H9 (cell line): Measurements from ENCODE around the gene TCTN2. TPM values are rescaled to one million over a fixed set of nuclear protein-coding genes. Genes with fewer than 3 reads are reported as not detected.

Experiments used
- DNase-seq: peaks from one replicate; pipeline ENCODE4 v3.0.0-alpha.2; 2017
- H2AFZ ChIP-seq: one replicate; pipeline ENCODE4 v1.6.1; 2013; ENCODE audit warnings: mild to moderate bottlenecking, low read length, control low read depth, moderate library complexity
- H2AK5ac ChIP-seq: 2 replicates; pipeline ENCODE4 v1.6.1; 2013; ENCODE audit warnings: low read length, control low read depth, mixed read lengths; ENCODE audit not compliant: insufficient read length
- H2BK120ac ChIP-seq: one replicate; pipeline ENCODE4 v1.6.1; 2013; ENCODE audit warnings: low read depth, mild to moderate bottlenecking, low read length, control low read depth, inconsistent platforms; ENCODE audit not compliant: poor library complexity, severe bottlenecking
- H2BK12ac ChIP-seq: 2 replicates; pipeline ENCODE4 v1.6.1; 2013; ENCODE audit warnings: low read length, control low read depth, mixed read lengths, low read depth; ENCODE audit not compliant: insufficient read length
- H2BK15ac ChIP-seq: 2 replicates; pipeline ENCODE4 v1.6.1; 2013; ENCODE audit warnings: low read depth, low read length, control low read depth
- H2BK20ac ChIP-seq: one replicate; pipeline ENCODE4 v1.6.1; 2013; ENCODE audit warnings: low read depth, mild to moderate bottlenecking, low read length, control low read depth, inconsistent platforms; ENCODE audit not compliant: poor library complexity, severe bottlenecking
- H2BK5ac ChIP-seq: 2 replicates; pipeline ENCODE4 v1.6.1; 2013; ENCODE audit warnings: low read length, control low read depth, mixed read lengths; ENCODE audit not compliant: insufficient read length
- H3K14ac ChIP-seq: 2 replicates; pipeline ENCODE4 v1.6.1; 2013; ENCODE audit warnings: low read length, control low read depth; ENCODE audit not compliant: insufficient read depth
- H3K18ac ChIP-seq: 2 replicates; pipeline ENCODE4 v1.6.1; 2013; ENCODE audit warnings: low read depth, mild to moderate bottlenecking, mixed read lengths, low read length, control low read depth; ENCODE audit not compliant: insufficient read length
- H3K23ac ChIP-seq: 2 replicates; pipeline ENCODE4 v1.6.1; 2013; ENCODE audit warnings: low read length, control low read depth, mixed read lengths, low read depth; ENCODE audit not compliant: insufficient read length
- H3K23me2 ChIP-seq: 2 replicates; pipeline ENCODE4 v1.6.1; 2013; ENCODE audit warnings: low read depth, mild to moderate bottlenecking, mixed read lengths, low read length, control low read depth; ENCODE audit not compliant: insufficient read length, poor library complexity, severe bottlenecking
- H3K27ac ChIP-seq: 2 replicates; pipeline ENCODE4 v1.5.1; 2013; ENCODE audit warnings: low read length, control low read depth, mixed read lengths, low read depth; ENCODE audit not compliant: insufficient read length
- H3K27me3 ChIP-seq: 2 replicates; pipeline ENCODE4 v1.6.1; 2013; ENCODE audit warnings: low read length, control low read depth, inconsistent platforms; ENCODE audit not compliant: insufficient read depth
- H3K4ac ChIP-seq: 2 replicates; pipeline ENCODE4 v1.6.1; 2013; ENCODE audit warnings: low read depth, mild to moderate bottlenecking, control low read depth, inconsistent platforms, low read length, moderate library complexity
- H3K4me1 ChIP-seq: 2 replicates; pipeline ENCODE4 v1.6.1; 2013; ENCODE audit warnings: low read length, control low read depth, inconsistent platforms; ENCODE audit not compliant: insufficient read depth
- H3K4me2 ChIP-seq: 2 replicates; pipeline ENCODE4 v1.6.1; 2013; ENCODE audit warnings: low read length, control low read depth, mixed read lengths; ENCODE audit not compliant: insufficient read length, insufficient read depth
- H3K56ac ChIP-seq: 2 replicates; pipeline ENCODE4 v1.6.1; 2013; ENCODE audit warnings: low read depth, mild to moderate bottlenecking, mixed read lengths, low read length, control low read depth; ENCODE audit not compliant: insufficient read length
- H3K79me1 ChIP-seq: 2 replicates; pipeline ENCODE4 v1.6.1; 2013; ENCODE audit warnings: low read depth, mild to moderate bottlenecking, moderate library complexity, low read length, control low read depth, inconsistent platforms; ENCODE audit not compliant: insufficient read depth, poor library complexity, severe bottlenecking
- H3K79me2 ChIP-seq: 2 replicates; pipeline ENCODE4 v1.6.1; 2013; ENCODE audit warnings: low read length, control low read depth, inconsistent platforms; ENCODE audit not compliant: insufficient read depth
- H3K9ac ChIP-seq: 2 replicates; pipeline ENCODE4 v1.6.1; 2013; ENCODE audit warnings: low read length, control low read depth, mixed read lengths; ENCODE audit not compliant: insufficient read length; ENCODE audit errors: extremely low read depth
- H3K9me3 ChIP-seq: one replicate; pipeline ENCODE4 v1.6.1; 2013; ENCODE audit warnings: low read depth, low read length, inconsistent platforms; ENCODE audit not compliant: control insufficient read depth
- H3T11ph ChIP-seq: one replicate; pipeline ENCODE4 v1.6.1; 2013; ENCODE audit warnings: mild to moderate bottlenecking, low read length, control low read depth, inconsistent platforms
- H4K20me1 ChIP-seq: one replicate; pipeline ENCODE4 v1.6.1; 2013; ENCODE audit not compliant: control insufficient read depth, insufficient read length, insufficient read depth
- H4K5ac ChIP-seq: 2 replicates; pipeline ENCODE4 v1.6.1; 2013; ENCODE audit warnings: low read depth, mild to moderate bottlenecking, mixed read lengths, low read length, control low read depth; ENCODE audit not compliant: insufficient read length
- H4K8ac ChIP-seq: replicated peaks from 2 replicates; pipeline ENCODE4 v1.6.1; 2013; ENCODE audit warnings: low read length, control low read depth, mixed read lengths, low read depth; ENCODE audit not compliant: insufficient read length
- H4K91ac ChIP-seq: 2 replicates; pipeline ENCODE4 v1.6.1; 2013; ENCODE audit warnings: low read depth, mild to moderate bottlenecking, moderate library complexity, mixed read lengths, low read length, control low read depth; ENCODE audit not compliant: insufficient read length
- H3K27ac Mint-ChIP-seq, 3 experiments: 2 replicates in 2 of 3; 3 replicates in 1 of 3; pipeline ENCODE4 v1.8.0; 2020 to 2021; ENCODE audit warnings: mixed read lengths in 3 of 3, mild to moderate bottlenecking in 1 of 3, moderate library complexity in 1 of 3
- H3K27me3 Mint-ChIP-seq: 2 replicates; pipeline ENCODE4 v1.8.0; 2021; ENCODE audit warnings: low read depth, mild to moderate bottlenecking, moderate library complexity, mixed read lengths
- H3K36me3 Mint-ChIP-seq, 3 experiments: 2 replicates in 2 of 3; 3 replicates in 1 of 3; pipeline ENCODE4 v1.8.0; 2020 to 2021; ENCODE audit warnings: low read depth in 3 of 3, mixed read lengths in 3 of 3; ENCODE audit not compliant: insufficient read depth in 1 of 3
- H3K4me1 Mint-ChIP-seq, 2 experiments: 2 replicates each; pipeline ENCODE4 v1.8.0; 2020; ENCODE audit warnings: mixed read lengths in 2 of 2
- H3K4me3 Mint-ChIP-seq, 2 experiments: 2 replicates in 1 of 2; 3 replicates in 1 of 2; pipeline ENCODE4 v1.8.0; 2020 to 2021; ENCODE audit warnings: mild to moderate bottlenecking in 2 of 2, mixed read lengths in 2 of 2, moderate library complexity in 1 of 2
- H3K9me3 Mint-ChIP-seq, 2 experiments: 2 replicates in 1 of 2; 3 replicates in 1 of 2; pipeline ENCODE4 v1.8.0; 2020; ENCODE audit warnings: mild to moderate bottlenecking in 2 of 2, mixed read lengths in 2 of 2, moderate library complexity in 1 of 2
- CTCF ChIP-seq: fragments of 200-600 bp; sonication (generic); conservative IDR thresholded peaks from 3 replicates; pipeline ENCODE4 v1.8.0; 2021; ENCODE audit warnings: antibody characterized with exemption, mild to moderate bottlenecking
- WGBS: extraction: QIAGEN DNeasy Blood & Tissue Kit; methylation state at CpG from one replicate; pipeline ENCODE4 v1.1.7; 2013; ENCODE audit warnings: missing lambda C conversion rate, low lambda C conversion rate, mixed read lengths; ENCODE audit not compliant: insufficient read length; ENCODE audit errors: extremely low coverage; 5-methylcytosine and 5-hydroxymethylcytosine counted together
- total RNA-seq: library from RNA; stranded (reverse); gene quantifications from 2 replicates; pipeline ENCODE4 v1.2.1, GENCODE V29; 2021

Gene TCTN2
- total RNA-seq, 1 experiment from 2014 or later: 7.4 TPM

DNA sequence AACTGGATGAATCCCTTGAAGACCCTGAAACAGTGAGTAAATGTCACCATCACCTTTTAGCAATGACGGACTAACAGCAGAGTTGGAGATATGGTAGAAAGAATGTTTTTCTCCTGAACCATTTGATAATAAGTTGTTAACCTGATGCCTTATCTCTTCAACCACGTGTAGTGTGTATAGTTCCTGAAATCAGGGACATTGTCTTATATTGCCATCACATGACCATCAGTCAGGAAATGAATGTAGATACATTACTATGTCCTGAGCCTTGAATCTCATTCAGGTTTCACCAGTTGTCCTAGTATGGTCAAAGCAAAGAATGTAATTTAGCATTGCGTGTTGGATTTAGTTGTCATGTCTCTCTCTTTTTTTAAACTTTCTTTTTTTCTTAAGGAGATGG, 57.0 kb downstream of the TCTN2 start:
- no peak for TF ChIP-seq CTCF
- no peak overlapping the region for H3T11ph ChIP-seq
- no peak overlapping the region for H2BK120ac ChIP-seq
- no peak overlapping the region for H4K8ac ChIP-seq
- H2AK5ac ChIP-seq: no peak overlapping the region
- no peak overlapping the region for H4K5ac ChIP-seq
- no peak overlapping the region for H2AFZ ChIP-seq
- H3K23ac ChIP-seq: no peak overlapping the region
- no peaks in the 10 kb centered on the region for H3K9me3 ChIP-seq
- H3K23me2 ChIP-seq: no peaks in the 10 kb centered on the region
- no peak overlapping the region for H3K27ac Mint-ChIP-seq
- H3K4me1 ChIP-seq: no peaks in the 10 kb centered on the region
- no peak overlapping the region for H2BK12ac ChIP-seq
- H4K91ac ChIP-seq: no peak overlapping the region
- no peak overlapping the region for H2BK5ac ChIP-seq
- H3K27ac ChIP-seq: no peak overlapping the region
- H3K79me2 ChIP-seq: no peaks in the 10 kb centered on the region
- H3K9me3 Mint-ChIP-seq: no peaks in the 10 kb centered on the region
- H2BK15ac ChIP-seq: no peak overlapping the region
- no peak overlapping the region for H2BK20ac ChIP-seq
- H3K9ac ChIP-seq: no peak overlapping the region
- no peak overlapping the region for H3K4me3 Mint-ChIP-seq
- no peak overlapping the region for H3K56ac ChIP-seq
- no peak for DNase-seq
- no peaks in the 10 kb centered on the region for H3K27me3 ChIP-seq
- no peak overlapping the region for H3K18ac ChIP-seq
- WGBS: no CpG with 5 or more reads among the region's 3 CpGs
- no peaks in the 10 kb centered on the region for H4K20me1 ChIP-seq
- H3K14ac ChIP-seq: no peak overlapping the region
- no peaks in the 10 kb centered on the region for H3K27me3 Mint-ChIP-seq
- H3K4ac ChIP-seq: no peak overlapping the region
- no peaks in the 10 kb centered on the region for H3K79me1 ChIP-seq
- no peaks in the 10 kb centered on the region for H3K4me1 Mint-ChIP-seq
- H3K36me3 Mint-ChIP-seq: peaks cover 51 to 87% (median 80%) of the 10 kb centered on the region in 3 experiments; a peak in 6 of 7 replicates
- H3K4me2 ChIP-seq: no peak overlapping the region
